ENCODE measurements around the gene B3GLCT. TPM values are rescaled to one million over a fixed set of nuclear protein-coding genes. Genes with fewer than 3 reads are reported as not detected.
A peak's percentile ranks its signal among the peaks of the same experiment; 100 is the strongest.
"Not testable (repeated sequence)": the region's sequence is repeated elsewhere in the genome, so short reads cannot be mapped to it uniquely, and the experiment has no call there.

The B3GLCT gene
- polyA plus RNA-seq, 1 donor, result 27.9 TPM

- DNase-seq (ENCODE audit: low read depth), result peak; percentile 17
Measured at GRCh38 chr13:31278869-31279268, 79.1 kb downstream of the B3GLCT start.

GRCh38 chr13:31282741-31283455 lies 83.1 kb downstream of the B3GLCT start:
- DNase-seq (ENCODE audit: low read depth), result no peak

GRCh38 chr13:31286930-31287329 lies 87.2 kb downstream of the B3GLCT start:
- DNase-seq (ENCODE audit: low read depth), result no peak

- DNase-seq (ENCODE audit: low read depth), result no peak
Measured at GRCh38 chr13:31301119-31301518, 101.3 kb downstream of the B3GLCT start.

- DNase-seq (ENCODE audit: low read depth), result no peak
Measured at GRCh38 chr13:31310356-31310755, 110.6 kb downstream of the B3GLCT start.

- no peak for DNase-seq (ENCODE audit: low read depth)
Measured at GRCh38 chr13:31310786-31311185, 111.0 kb downstream of the B3GLCT start.

- no peak for DNase-seq (ENCODE audit: low read depth)
Measured at GRCh38 chr13:31311921-31312320, 112.1 kb downstream of the B3GLCT start.

GRCh38 chr13:31314961-31315360 lies 115.2 kb downstream of the B3GLCT start:
- DNase-seq (ENCODE audit: low read depth), result no peak

- no peak for DNase-seq (ENCODE audit: low read depth)
Measured at GRCh38 chr13:31320946-31321345, 121.2 kb downstream of the B3GLCT start.

- no peak for DNase-seq (ENCODE audit: low read depth)
Measured at GRCh38 chr13:31321457-31321856, 121.7 kb downstream of the B3GLCT start.

- DNase-seq (ENCODE audit: low read depth), result no peak
Measured at GRCh38 chr13:31322026-31322425, 122.3 kb downstream of the B3GLCT start.

- DNase-seq (ENCODE audit: low read depth), result no peak
Measured at GRCh38 chr13:31322702-31323405, 123.1 kb downstream of the B3GLCT start.

GRCh38 chr13:31327182-31327860 lies 127.5 kb downstream of the B3GLCT start:
- DNase-seq (ENCODE audit: low read depth), result no peak

- DNase-seq (ENCODE audit: low read depth), result no peak
Measured at GRCh38 chr13:31328549-31329235, 128.9 kb downstream of the B3GLCT start.

GRCh38 chr13:31330236-31330635 lies 130.5 kb downstream of the B3GLCT start:
- DNase-seq (ENCODE audit: low read depth), result peak; percentile 62

GRCh38 chr13:31331068-31331467 lies 131.3 kb downstream of the B3GLCT start:
- no peak for DNase-seq (ENCODE audit: low read depth)

GRCh38 chr13:31334547-31334946 lies 134.8 kb downstream of the B3GLCT start:
- DNase-seq (ENCODE audit: low read depth), result no peak

GRCh38 chr13:31334994-31335557 lies 135.3 kb downstream of the B3GLCT start:
- DNase-seq (ENCODE audit: low read depth), result no peak

GRCh38 chr13:31339616-31340015 lies 139.8 kb downstream of the B3GLCT start:
- DNase-seq (ENCODE audit: low read depth), result not testable (repeated sequence)

GRCh38 chr13:31340848-31341247 lies 141.1 kb downstream of the B3GLCT start:
- DNase-seq (ENCODE audit: low read depth), result not testable (repeated sequence)

- DNase-seq (ENCODE audit: low read depth), result no peak
Measured at GRCh38 chr13:31346891-31347290, 147.1 kb downstream of the B3GLCT start.

- no peak for DNase-seq (ENCODE audit: low read depth)
Measured at GRCh38 chr13:31349156-31349555, 149.4 kb downstream of the B3GLCT start.

Measured in forelimb muscle (tissue), 1 donor.